HG03025 (cell line): ENCODE results near the gene SERTAD4.
"Not testable (repeated sequence)": the region's sequence is repeated elsewhere in the genome, so short reads cannot be mapped to it uniquely, and the experiment has no call there.

ENCODE experiments used
- ATAC-seq: cut with Tn5 transposase; IDR thresholded peaks from one replicate; pipeline ENCODE4 v1.9.1; 2021; ENCODE audit warnings: mild to moderate bottlenecking, moderate library complexity; ENCODE audit not compliant: unreplicated experiment, low FRiP score

The SERTAD4 gene

DNA sequence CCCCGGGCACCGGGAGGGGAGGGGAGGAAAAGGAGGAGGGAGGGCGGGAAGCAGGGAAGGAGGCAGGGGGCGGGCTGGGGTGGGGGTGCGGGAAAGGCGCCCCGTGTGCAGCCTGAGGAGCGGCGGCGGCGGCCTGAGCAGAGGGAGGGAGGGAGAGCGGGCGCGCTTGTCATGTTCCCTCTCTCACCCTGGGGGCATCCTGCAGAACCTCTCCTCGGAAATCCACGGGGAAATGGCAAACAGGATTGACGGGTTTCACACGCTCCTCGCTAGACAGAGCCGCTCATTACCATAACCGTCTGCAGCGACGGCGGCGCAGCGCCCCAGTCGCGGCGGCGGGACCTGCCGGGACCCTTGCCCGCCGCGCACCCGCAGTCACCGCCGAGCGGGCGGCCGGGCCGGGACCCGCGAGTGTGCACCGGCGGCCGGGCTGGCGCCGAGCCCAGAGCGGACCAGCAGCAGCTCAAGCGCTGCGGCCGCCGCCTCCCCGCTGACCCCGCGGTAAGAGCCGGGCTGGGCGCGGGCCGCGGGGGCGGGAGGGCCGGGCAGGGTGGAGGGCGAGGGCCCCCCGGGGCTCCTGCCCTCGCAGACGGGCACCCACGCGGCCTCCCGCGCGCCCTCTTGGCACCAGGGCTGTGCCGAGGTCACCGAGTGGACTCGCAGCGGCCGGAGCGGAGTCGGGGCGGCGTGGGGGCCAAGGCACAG lies at the start of gene SERTAD4:
SERTAD4 (plus strand) TSS at position 286 of the 705 bp plus-strand sequence. CDS start 5,165 bp downstream, outside the sequence.
- ATAC-seq, result no peak

GRCh38 chr1:210185063-210185462 lies 47.5 kb upstream of the SERTAD4 start:
- no peak for ATAC-seq

DNA sequence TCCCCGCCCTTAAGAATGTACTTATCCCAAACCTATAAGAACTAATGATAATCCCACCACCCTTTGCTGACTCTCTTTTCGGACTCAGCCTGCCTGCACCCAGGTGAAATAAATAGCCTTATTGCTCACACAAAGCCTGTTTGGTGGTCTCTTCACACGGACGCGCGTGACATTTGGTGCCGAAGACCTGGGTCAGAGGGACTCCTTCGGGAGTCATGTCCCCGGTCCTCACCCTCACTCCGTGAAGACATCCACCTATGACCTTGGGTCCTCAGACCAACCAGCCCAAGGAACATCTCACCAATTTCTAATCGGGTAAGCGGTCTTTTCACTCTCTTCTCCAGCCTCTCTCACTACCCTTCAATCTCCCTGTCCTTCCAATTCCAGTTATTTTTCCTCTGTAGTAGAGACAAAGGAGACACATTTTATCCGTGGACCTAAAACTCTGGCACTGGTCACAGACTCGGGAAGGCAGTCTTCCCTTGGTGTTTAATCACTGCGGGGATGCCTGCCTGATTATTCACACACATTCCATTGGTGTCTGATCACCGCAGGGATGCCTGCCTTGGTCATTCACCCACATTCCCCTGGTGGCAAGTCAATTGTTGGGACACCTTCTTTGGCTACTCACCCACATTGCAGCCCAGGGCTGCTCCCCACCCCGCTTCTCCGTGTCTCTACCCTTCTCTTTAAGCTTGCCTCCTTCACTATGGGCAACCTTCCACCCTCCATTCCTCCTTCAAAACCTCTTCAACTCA lies 44.6 kb upstream of the SERTAD4 start:
- not testable (repeated sequence) for ATAC-seq

- ATAC-seq, result no peak
Measured at GRCh38 chr1:210189426-210189825, 43.2 kb upstream of the SERTAD4 start.

DNA sequence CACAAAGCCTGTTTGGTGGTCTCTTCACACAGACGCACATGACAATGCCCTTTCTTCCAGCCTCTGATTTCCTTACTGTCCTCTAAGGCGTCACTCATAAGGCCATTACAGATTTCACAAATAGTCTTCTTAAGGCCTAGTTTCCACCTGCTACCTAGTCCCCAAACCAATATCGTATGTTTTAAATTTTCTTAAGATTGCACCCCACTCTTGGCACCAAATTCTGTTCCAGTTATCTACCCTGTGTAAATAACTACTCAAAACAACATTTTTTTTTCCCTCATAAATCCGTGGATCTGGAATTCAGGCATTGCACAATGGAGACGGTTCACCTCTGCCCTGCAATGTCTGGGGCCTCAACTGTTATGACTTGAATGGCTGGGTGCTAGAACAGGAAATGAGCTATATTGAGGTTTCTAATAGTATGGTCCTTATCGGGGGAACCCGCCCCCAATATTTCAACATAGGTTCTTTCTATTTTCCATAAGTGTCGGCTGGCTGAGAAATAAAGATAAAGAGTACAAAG lies 36.9 kb upstream of the SERTAD4 start:
- ATAC-seq, result no peak

DNA sequence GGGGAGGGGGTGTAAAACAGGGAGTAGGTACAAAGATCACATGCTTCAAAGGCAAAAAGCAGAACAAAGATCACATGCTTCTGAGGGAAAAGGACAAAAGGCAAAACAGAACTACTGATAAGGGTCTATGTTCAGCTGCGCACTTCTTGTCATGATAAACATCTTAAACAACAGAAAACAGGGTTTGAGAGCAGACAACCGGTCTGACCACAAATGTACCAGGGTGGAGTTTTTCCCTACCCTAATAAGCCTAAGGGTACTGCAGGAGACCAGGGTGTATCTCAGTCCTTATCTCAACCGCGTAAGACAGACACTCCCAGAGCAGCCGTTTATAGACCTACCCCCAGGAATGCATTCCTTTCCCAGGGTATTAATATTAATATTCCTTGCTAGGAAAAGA lies 36.3 kb upstream of the SERTAD4 start:
- not testable (repeated sequence) for ATAC-seq

DNA sequence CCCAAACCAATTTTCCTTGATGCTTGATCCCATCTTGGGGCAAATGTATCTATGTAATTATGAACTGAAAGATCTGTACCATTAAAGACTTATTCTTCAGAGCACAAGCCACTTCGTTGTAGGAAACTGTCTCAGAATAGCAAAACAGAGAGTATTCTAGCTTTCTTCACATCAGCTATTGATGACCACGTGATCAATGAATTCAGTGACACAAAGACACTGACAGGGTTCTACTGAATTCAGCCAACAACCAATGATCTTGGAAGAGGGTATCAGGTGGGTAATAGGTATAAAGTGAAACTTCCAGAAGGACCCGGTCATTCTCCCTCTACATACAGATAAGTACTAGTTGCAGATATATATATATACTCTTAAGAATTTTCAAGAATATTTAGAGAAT lies 33.8 kb upstream of the SERTAD4 start:
- no peak for ATAC-seq

- ATAC-seq, result no peak
Measured at GRCh38 chr1:210200124-210200736, 32.4 kb upstream of the SERTAD4 start.

DNA sequence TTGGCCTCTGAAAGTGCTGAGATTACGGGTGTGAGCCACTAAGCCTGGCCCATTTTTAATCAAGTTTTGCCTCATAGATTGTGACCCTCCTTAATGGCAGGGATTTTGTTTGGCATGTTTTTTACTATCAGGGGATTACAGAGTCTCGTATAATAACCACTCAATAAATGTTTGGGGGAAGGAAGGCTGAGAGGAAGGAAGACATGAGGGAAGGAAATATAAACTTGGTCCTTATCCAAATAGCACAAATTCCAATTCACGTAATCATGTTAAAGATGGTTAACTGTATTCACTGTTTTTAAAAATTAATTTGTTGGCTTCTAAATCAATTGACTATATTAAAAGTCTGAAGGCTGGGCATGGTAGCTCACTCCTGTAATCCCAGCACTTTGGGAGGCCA lies 30.9 kb upstream of the SERTAD4 start:
- no peak for ATAC-seq

GRCh38 chr1:210207597-210208450 lies 24.8 kb upstream of the SERTAD4 start:
- ATAC-seq, result no peak

- no peak for ATAC-seq
Measured at GRCh38 chr1:210213335-210213734, 19.3 kb upstream of the SERTAD4 start.

GRCh38 chr1:210214573-210215409 lies 17.8 kb upstream of the SERTAD4 start:
- ATAC-seq, result no peak

DNA sequence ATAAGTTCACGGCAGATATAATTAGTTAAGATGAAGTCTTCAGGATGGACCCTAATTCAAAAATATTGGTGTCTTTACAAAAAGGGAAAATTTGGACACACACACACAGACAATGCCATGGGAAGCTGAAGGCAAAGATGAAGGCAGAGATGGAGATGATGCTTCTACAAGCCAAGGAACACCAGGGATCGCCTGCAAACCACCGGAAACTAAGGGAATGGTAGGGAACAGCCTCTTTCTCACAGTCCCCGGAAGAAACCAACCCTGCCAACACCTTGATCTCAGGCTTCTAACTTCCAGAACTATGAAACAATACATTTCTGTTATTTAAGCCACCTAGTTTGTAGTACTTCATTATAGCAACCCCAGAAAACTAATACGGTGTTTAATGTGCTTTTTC lies 15.1 kb upstream of the SERTAD4 start:
- no peak for ATAC-seq

DNA sequence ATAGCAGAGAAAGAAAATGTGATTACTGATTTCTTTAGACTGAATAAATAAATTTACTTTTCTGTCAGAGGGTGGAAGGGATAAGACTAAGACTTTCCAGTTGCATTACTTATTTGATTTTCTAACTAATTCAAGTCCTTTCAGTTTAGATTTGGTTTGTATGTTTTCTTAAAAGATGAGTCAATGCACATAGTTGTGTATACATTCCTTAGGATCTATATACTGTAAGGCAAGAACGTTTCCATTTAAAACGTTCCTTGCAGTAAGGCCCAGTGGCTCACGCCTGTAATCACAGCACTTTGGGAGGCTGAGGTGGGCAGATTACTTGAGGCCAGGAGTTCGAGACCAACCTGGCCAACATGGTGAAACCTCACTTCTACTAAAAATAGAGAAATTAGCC lies 14.5 kb upstream of the SERTAD4 start:
- ATAC-seq, result no peak

- no peak for ATAC-seq
Measured at GRCh38 chr1:210222340-210223006, 10.1 kb upstream of the SERTAD4 start.

- ATAC-seq, result no peak
Measured at GRCh38 chr1:210223226-210223904, 9.2 kb upstream of the SERTAD4 start.

DNA sequence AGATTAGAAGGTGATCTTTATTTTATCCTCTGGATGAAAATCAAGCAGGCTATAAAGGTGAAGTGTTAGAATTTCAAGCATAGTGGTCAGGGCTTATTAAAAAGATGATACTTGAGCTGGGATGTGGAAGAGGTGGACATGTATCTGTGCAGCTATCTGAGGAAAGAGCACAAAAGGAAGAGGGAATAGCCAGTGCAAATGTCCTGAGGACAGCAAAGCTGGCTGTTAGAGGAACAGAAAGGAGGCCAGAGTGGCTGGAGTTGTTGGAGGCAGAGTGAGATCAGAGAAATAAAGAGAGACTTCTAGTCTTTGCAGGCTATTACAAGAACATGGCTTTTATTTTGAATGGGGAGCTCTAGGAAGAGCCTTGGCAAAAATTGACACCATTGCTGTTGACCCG lies 4.4 kb upstream of the SERTAD4 start:
- no peak for ATAC-seq

DNA sequence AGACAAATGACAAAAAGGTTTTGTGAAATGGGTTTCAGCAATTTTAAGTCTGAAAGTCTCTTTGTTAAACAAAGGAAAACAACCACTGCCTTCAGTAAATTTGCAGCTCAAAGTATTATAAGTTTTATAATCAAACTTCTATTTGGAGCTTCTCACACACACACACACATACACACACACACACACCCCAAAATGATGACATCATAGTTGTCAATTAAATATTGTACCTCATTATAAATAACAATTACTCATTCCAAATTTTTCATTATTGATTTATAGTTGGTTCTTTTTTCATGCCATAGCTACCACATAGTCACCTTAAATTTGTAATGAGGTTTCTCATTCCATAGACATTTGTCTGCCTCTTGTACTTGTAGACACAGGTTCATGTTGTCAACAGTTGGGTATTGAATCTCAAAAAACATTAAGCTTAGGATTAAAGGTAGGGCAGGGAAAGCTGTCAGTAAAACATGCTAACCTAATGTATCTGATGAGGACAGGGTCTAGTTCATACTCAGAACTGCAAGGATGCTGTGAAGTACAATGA lies 2.4 kb upstream of the SERTAD4 start:
- ATAC-seq, result no peak
